ENCODE data around the gene IL16.

DNA sequence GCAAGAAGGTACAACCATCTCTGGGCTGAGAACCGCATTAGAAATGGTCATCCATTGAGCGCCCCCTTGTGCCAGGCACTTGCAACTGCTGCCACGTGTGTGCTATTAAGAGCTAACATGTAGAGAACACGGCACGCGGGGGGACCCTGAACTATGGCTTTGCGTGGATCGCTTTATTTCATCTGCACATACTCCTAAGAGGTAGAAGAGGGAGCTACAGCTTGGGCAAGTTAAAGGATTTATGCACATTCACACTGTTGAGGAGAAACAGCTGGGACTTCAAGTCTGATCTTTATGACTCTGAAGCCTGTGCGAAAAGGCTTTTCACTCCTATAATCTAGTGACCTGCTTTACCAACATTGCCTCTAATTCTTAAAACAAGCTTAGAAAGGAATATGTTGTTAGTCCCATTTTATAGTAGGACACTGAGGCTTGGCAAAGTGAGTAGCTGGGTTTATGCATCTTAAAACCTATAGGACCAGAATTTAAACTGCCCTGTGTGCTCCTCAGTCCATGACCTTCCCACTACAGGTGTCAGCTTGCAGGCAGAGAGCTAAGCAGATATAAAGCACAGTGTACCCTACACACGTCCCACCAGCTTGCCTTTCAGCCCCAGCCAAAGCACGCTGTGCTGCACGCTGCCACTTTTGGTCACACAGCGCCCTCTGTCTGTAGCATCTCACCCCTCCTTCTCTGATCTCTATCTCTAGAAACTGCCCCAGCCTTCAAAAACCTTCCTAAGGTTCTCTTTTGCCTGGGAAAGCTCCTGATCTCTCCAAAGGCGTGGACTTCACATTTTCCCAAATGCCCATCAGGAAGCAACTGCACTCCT lies 69.5 kb downstream of the IL16 start:
- TF ChIP-seq, protein P1, sequence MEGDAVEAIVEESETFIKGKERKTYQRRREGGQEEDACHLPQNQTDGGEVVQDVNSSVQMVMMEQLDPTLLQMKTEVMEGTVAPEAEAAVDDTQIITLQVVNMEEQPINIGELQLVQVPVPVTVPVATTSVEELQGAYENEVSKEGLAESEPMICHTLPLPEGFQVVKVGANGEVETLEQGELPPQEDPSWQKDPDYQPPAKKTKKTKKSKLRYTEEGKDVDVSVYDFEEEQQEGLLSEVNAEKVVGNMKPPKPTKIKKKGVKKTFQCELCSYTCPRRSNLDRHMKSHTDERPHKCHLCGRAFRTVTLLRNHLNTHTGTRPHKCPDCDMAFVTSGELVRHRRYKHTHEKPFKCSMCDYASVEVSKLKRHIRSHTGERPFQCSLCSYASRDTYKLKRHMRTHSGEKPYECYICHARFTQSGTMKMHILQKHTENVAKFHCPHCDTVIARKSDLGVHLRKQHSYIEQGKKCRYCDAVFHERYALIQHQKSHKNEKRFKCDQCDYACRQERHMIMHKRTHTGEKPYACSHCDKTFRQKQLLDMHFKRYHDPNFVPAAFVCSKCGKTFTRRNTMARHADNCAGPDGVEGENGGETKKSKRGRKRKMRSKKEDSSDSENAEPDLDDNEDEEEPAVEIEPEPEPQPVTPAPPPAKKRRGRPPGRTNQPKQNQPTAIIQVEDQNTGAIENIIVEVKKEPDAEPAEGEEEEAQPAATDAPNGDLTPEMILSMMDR (conservative IDR thresholded peaks at IDR 0.05; ENCODE audit: low read length): peak; percentile 89
- no peak for TF ChIP-seq EZH2phosphoT487 (IDR thresholded peaks at IDR 0.05; ENCODE audit: borderline replicate concordance, low read depth, low read length)

Measured in OCI-LY7 (cell line).